ENCODE results near the gene OIT3. TPM values are rescaled to one million over a fixed set of nuclear protein-coding genes. Genes with fewer than 3 reads are reported as not detected.

The OIT3 gene
- total RNA-seq, 1 experiment from 2014 or later = not detected

DNA sequence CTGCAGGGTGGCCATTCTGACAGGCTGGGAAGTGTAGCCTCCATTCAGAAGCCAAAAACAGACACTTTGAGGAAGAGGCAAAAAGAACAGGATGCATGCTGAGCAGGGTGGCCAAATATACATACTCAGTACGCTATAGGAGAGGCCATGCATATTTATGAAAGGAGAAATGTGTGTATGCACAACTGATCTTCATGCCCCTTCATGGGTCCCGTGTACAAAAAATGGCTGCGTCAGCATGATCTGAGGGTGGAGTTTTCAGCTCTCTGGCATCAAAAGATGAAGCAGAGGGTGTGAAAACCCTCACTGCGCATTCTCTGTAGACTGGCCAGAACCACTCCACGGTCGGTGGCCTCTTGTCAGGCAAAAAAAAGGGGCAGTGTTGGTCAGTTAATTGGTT lies 35.5 kb upstream of the OIT3 start:
- Histone ChIP-seq H3K9ac (ENCODE audit: low read length) (no peak overlapping the region), H3K9me3 (ENCODE audit: low read length) (no peaks in the 10 kb centered on the region), H3K27ac (ENCODE audit: low read length) (no peak overlapping the region), H3K4me2 (ENCODE audit: low read depth, low read length, poor library complexity, severe bottlenecking) (no peak overlapping the region), H3K27me3 (ENCODE audit: low read length) (no peaks in the 10 kb centered on the region), H4K20me1 (ENCODE audit: insufficient read depth, low read depth, low read length) (no peaks in the 10 kb centered on the region), H3K9me2 (replicated peaks; ENCODE audit: insufficient read depth, low read length) (no peaks in the 10 kb centered on the region), H3K79me2 (ENCODE audit: low read length) (no peaks in the 10 kb centered on the region), H3K4me3 (ENCODE audit: low read length) (no peak overlapping the region), H2AFZ (ENCODE audit: low read length) (no peak overlapping the region), H3K4me1 (ENCODE audit: low read length) (no peaks in the 10 kb centered on the region), H3K36me3 (ENCODE audit: insufficient read depth, low read length) (no peaks in the 10 kb centered on the region; the same call in 1 of the 2 replicates)
- DNase-seq = no peak

DNA sequence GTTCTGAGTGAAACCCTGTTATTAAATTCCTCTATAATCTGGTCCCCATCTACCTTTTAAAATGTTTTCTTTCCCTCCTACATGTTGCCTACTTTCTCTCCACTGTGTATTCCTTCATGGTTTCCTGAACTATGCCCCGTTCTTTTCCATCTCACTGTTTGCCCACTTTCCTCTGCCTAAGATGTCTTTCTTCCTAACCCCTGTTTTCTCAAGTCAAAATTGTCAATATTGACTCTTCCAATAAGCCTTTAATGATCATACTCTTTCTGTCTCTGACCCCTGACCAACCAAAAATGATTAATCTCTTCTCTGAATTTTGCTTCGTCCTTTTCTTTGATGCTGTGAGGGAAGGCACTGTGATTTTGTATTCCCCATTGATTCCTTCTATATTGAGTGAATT lies 30.6 kb upstream of the OIT3 start:
- no peaks in the 10 kb centered on the region for H3K9me3 ChIP-seq (ENCODE audit: low read length)
- no peak overlapping the region for H3K9ac ChIP-seq (ENCODE audit: low read length)
- H3K27me3 ChIP-seq (ENCODE audit: low read length) = no peaks in the 10 kb centered on the region
- peaks cover 9% of the 10 kb centered on the region for H3K4me1 ChIP-seq (ENCODE audit: low read length)
- no peak overlapping the region for H3K4me3 ChIP-seq (ENCODE audit: low read length)
- no peaks in the 10 kb centered on the region for H3K79me2 ChIP-seq (ENCODE audit: low read length)
- no peaks in the 10 kb centered on the region for H4K20me1 ChIP-seq (ENCODE audit: insufficient read depth, low read depth, low read length)
- no peak overlapping the region for H3K27ac ChIP-seq (ENCODE audit: low read length)
- H3K36me3 ChIP-seq (ENCODE audit: insufficient read depth, low read length) = no peaks in the 10 kb centered on the region; the same call in 1 of the 2 replicates
- no peaks in the 10 kb centered on the region for H3K9me2 ChIP-seq (replicated peaks; ENCODE audit: insufficient read depth, low read length)
- no peak overlapping the region for H3K4me2 ChIP-seq (ENCODE audit: low read depth, low read length, poor library complexity, severe bottlenecking)
- H2AFZ ChIP-seq (ENCODE audit: low read length) = no peak overlapping the region
- DNase-seq = no peak

DNA sequence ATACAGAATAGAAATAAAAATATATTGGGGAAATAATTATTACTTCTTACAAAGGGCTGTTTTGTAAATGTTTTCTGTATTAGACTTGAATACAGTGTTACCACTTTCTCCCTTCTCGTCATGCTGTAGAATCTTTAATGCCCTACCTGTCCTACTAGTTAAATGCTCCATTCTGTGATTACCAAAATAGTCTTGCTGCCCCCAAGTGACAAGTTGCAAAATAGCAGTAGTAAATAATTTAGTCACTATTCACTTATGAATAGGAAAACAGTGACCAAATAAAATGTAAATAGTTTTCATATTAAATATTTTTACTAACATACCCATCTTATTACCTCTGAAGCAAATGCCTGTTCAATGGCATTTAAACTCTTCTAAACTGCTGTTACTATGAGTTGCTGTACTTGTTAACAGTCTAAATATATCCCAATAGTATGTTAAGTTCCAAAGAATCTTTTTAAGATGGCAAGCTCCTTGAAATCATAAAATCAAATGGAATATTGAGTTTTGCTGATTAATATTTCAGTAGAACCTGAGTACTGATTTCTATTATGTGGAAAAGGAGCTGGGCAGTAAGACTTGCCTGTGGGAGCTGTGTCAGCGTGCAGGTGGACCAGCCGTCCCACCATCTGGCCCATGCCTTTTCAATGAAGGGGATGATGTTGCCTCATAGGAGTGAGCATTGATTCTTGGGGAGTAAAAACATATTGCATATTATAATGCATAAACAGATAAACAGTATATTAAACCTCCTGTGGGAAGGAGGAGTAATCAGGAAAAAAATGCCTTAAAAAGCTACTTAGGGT lies 18.1 kb upstream of the OIT3 start:
- Histone ChIP-seq H3K4me3 (ENCODE audit: low read length) (no peak overlapping the region), H3K27me3 (ENCODE audit: low read length) (no peaks in the 10 kb centered on the region), H3K9me3 (ENCODE audit: low read length) (no peaks in the 10 kb centered on the region), H3K79me2 (ENCODE audit: low read length) (0 out of 2 replicates have a peak, but pooled peaks cover 4% of the 10 kb centered on the region), H3K36me3 (ENCODE audit: insufficient read depth, low read length) (peaks cover 14% of the 10 kb centered on the region; the same call in 1 of the 2 replicates), H3K4me1 (ENCODE audit: low read length) (peaks cover 14% of the 10 kb centered on the region), H4K20me1 (ENCODE audit: insufficient read depth, low read depth, low read length) (no peaks in the 10 kb centered on the region), H3K9me2 (replicated peaks; ENCODE audit: insufficient read depth, low read length) (no peaks in the 10 kb centered on the region), H2AFZ (ENCODE audit: low read length) (no peak overlapping the region), H3K9ac (ENCODE audit: low read length) (no peak overlapping the region), H3K27ac (ENCODE audit: low read length) (no peak overlapping the region), H3K4me2 (ENCODE audit: low read depth, low read length, poor library complexity, severe bottlenecking) (no peak overlapping the region)
- peak; percentile 67 for DNase-seq

DNA sequence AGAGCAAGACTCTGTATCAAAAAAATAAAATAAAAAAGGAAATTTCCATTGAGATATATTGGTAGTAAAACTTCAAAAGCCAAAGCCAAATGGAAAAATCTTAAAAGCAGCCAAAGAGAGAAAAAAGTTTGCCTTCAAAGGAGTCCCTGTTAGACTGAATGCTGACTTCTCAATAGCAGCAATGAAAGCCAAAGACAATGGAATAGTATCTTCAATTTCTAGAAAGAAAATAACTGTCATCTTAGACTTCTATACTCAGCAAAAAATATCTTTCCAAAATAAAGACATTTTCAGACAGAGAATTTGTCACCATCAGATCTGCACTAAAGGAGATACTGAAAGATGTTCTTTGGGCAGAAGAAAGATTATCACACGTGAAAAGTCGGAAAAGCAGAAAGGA lies 14.3 kb upstream of the OIT3 start:
- Histone ChIP-seq H3K4me3 (ENCODE audit: low read length) (no peak overlapping the region), H3K4me2 (ENCODE audit: low read depth, low read length, poor library complexity, severe bottlenecking) (no peak overlapping the region), H3K36me3 (ENCODE audit: insufficient read depth, low read length) (peaks cover 14% of the 10 kb centered on the region; the same call in 1 of the 2 replicates), H2AFZ (ENCODE audit: low read length) (no peak overlapping the region), H3K27ac (ENCODE audit: low read length) (no peak overlapping the region), H3K79me2 (ENCODE audit: low read length) (0 out of 2 replicates have a peak, but pooled peaks cover 4% of the 10 kb centered on the region), H4K20me1 (ENCODE audit: insufficient read depth, low read depth, low read length) (no peaks in the 10 kb centered on the region), H3K9ac (ENCODE audit: low read length) (no peak overlapping the region), H3K27me3 (ENCODE audit: low read length) (no peaks in the 10 kb centered on the region), H3K4me1 (ENCODE audit: low read length) (peaks cover 17% of the 10 kb centered on the region), H3K9me3 (ENCODE audit: low read length) (no peaks in the 10 kb centered on the region), H3K9me2 (replicated peaks; ENCODE audit: insufficient read depth, low read length) (no peaks in the 10 kb centered on the region)
- DNase-seq = no peak

DNA sequence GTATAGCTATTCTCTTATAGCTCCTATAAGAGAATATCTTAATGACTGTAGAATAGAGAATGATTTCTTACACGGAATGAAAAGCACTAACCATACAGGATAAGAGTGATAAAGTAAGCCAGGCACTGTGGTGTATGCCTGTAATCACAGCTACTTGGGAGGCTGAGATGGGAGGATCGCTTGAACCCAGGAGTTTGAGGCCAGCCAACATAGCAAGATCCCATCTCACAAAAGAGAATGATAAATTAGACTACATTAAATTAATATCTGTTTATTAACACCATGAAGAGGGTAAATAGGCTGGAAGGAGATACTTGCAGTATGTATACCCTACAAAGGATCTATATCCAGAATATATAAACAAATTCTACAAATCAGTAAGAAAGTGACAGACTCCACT lies 12.2 kb upstream of the OIT3 start:
- Histone ChIP-seq H3K4me3 (ENCODE audit: low read length) (no peak overlapping the region), H3K36me3 (ENCODE audit: insufficient read depth, low read length) (peaks cover 14% of the 10 kb centered on the region; the same call in 1 of the 2 replicates)
- DNase-seq = no peak

DNA sequence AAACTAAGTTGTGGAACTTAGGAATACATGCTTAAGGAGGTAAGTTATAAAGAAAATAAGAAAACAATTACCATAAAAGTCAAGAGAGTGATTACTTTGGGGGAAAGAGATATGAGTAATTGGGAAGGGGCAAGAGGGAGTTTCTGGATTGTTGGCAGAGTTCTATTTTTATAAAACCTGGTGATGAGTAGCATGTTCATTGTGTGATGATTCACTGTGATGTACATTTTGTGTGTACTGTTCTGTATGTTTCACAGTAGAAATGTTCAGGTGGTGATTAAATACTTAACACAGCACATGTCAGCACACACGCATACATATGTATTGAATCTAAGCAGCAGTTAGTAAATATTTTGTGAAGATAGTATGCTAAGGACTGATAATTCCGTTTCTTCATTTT lies 9.7 kb upstream of the OIT3 start:
- Histone ChIP-seq H3K9me3 (ENCODE audit: low read length) (no peaks in the 10 kb centered on the region), H3K4me3 (ENCODE audit: low read length) (no peak overlapping the region), H2AFZ (ENCODE audit: low read length) (no peak overlapping the region), H3K9ac (ENCODE audit: low read length) (no peak overlapping the region), H3K36me3 (ENCODE audit: insufficient read depth, low read length) (0 out of 2 replicates have a peak, but pooled peaks cover 3% of the 10 kb centered on the region), H3K27me3 (ENCODE audit: low read length) (no peaks in the 10 kb centered on the region), H3K4me2 (ENCODE audit: low read depth, low read length, poor library complexity, severe bottlenecking) (no peak overlapping the region), H3K79me2 (ENCODE audit: low read length) (no peaks in the 10 kb centered on the region), H4K20me1 (ENCODE audit: insufficient read depth, low read depth, low read length) (no peaks in the 10 kb centered on the region), H3K27ac (ENCODE audit: low read length) (no peak overlapping the region), H3K9me2 (replicated peaks; ENCODE audit: insufficient read depth, low read length) (no peaks in the 10 kb centered on the region), H3K4me1 (ENCODE audit: low read length) (0 out of 2 replicates have a peak, but pooled peaks cover 3% of the 10 kb centered on the region)
- DNase-seq = no peak

More for the DNA sequence above, 12.2 kb upstream of the OIT3 start:
- H3K9ac ChIP-seq (ENCODE audit: low read length) = no peak overlapping the region
- no peaks in the 10 kb centered on the region for H3K27me3 ChIP-seq (ENCODE audit: low read length)
- no peak overlapping the region for H2AFZ ChIP-seq (ENCODE audit: low read length)
- H3K27ac ChIP-seq (ENCODE audit: low read length) = no peak overlapping the region
- H3K79me2 ChIP-seq (ENCODE audit: low read length) = 0 out of 2 replicates have a peak, but pooled peaks cover 4% of the 10 kb centered on the region
- H4K20me1 ChIP-seq (ENCODE audit: insufficient read depth, low read depth, low read length) = no peaks in the 10 kb centered on the region
- H3K9me3 ChIP-seq (ENCODE audit: low read length) = no peaks in the 10 kb centered on the region
- no peaks in the 10 kb centered on the region for H3K9me2 ChIP-seq (replicated peaks; ENCODE audit: insufficient read depth, low read length)
- H3K4me2 ChIP-seq (ENCODE audit: low read depth, low read length, poor library complexity, severe bottlenecking) = no peak overlapping the region
- H3K4me1 ChIP-seq (ENCODE audit: low read length) = peaks cover 15% of the 10 kb centered on the region

DNA sequence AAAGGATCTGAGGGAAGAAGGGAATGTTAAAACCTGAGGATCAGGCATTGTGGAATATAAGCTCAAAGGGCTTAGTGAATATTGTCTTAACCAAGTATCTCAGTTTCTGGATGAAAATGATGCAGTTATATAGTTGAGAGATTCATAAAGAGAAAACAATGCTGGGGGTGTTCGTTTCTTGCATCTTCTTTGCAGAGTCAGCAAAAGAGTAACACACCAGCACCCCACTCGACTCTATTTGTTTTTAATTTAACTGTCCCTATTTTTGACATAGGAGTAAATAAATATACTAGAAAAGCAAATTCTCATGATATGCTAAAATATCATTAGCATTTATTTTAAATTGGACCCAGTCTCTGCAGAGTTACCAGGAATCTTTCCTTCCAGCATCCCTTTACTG lies 7.6 kb upstream of the OIT3 start:
- H3K4me1 ChIP-seq (ENCODE audit: low read length) = 0 out of 2 replicates have a peak, but pooled peaks cover 3% of the 10 kb centered on the region
- no peaks in the 10 kb centered on the region for H3K9me3 ChIP-seq (ENCODE audit: low read length)

DNA sequence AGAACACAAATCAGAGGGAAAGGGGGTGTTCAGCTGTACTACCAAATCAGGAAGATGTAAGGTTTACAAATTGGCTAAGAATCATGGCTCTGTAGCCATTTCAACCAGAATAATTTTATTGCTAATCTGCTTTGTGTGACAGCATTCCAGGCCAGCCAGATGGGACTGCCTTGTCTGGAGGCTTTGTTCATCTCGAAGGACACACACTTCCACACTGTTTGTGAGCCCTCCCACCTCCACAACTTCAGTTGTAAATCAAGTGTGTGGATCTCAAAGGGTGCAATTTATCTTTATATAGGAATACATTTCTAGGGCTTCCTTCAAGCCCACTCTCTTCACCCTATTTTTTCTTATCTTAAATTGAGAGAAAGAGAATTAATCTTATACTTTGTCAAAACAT lies 6.9 kb upstream of the OIT3 start:
- no peak overlapping the region for H3K27ac ChIP-seq (ENCODE audit: low read length)
- no peak overlapping the region for H3K9ac ChIP-seq (ENCODE audit: low read length)
- no peaks in the 10 kb centered on the region for H3K79me2 ChIP-seq (ENCODE audit: low read length)
- no peak overlapping the region for H3K4me2 ChIP-seq (ENCODE audit: low read depth, low read length, poor library complexity, severe bottlenecking)
- no peaks in the 10 kb centered on the region for H3K9me3 ChIP-seq (ENCODE audit: low read length)
- no peak overlapping the region for H2AFZ ChIP-seq (ENCODE audit: low read length)
- H3K27me3 ChIP-seq (ENCODE audit: low read length) = no peaks in the 10 kb centered on the region
- 0 out of 2 replicates have a peak, but pooled peaks cover under 1% of the 10 kb centered on the region for H3K4me1 ChIP-seq (ENCODE audit: low read length)
- H3K36me3 ChIP-seq (ENCODE audit: insufficient read depth, low read length) = 0 out of 2 replicates have a peak, but pooled peaks cover 3% of the 10 kb centered on the region
- no peak overlapping the region for H3K4me3 ChIP-seq (ENCODE audit: low read length)
- DNase-seq = no peak
- H3K9me2 ChIP-seq (replicated peaks; ENCODE audit: insufficient read depth, low read length) = no peaks in the 10 kb centered on the region
- no peaks in the 10 kb centered on the region for H4K20me1 ChIP-seq (ENCODE audit: insufficient read depth, low read depth, low read length)

More for the DNA sequence above, 7.6 kb upstream of the OIT3 start:
- Histone ChIP-seq H3K79me2 (ENCODE audit: low read length) (no peaks in the 10 kb centered on the region), H4K20me1 (ENCODE audit: insufficient read depth, low read depth, low read length) (no peaks in the 10 kb centered on the region), H3K9ac (ENCODE audit: low read length) (no peak overlapping the region), H3K4me2 (ENCODE audit: low read depth, low read length, poor library complexity, severe bottlenecking) (no peak overlapping the region), H3K9me2 (replicated peaks; ENCODE audit: insufficient read depth, low read length) (no peaks in the 10 kb centered on the region), H3K4me3 (ENCODE audit: low read length) (no peak overlapping the region), H3K36me3 (ENCODE audit: insufficient read depth, low read length) (0 out of 2 replicates have a peak, but pooled peaks cover 3% of the 10 kb centered on the region), H2AFZ (ENCODE audit: low read length) (no peak overlapping the region), H3K27ac (ENCODE audit: low read length) (no peak overlapping the region), H3K27me3 (ENCODE audit: low read length) (no peaks in the 10 kb centered on the region)
- no peak for DNase-seq

All from Karpas-422 (cell line).